GM10266 (cell line): ENCODE measurements around the gene TNFSF10.

Experiments
- DNase-seq: peaks from one replicate; pipeline ENCODE4 v3.0.0; 2012; ENCODE audit errors: extremely low spot score
- TF ChIP-seq, protein P1 (sequence below): IDR thresholded peaks from 2 replicates; pipeline ENCODE4 v1.5.1; 2012; ENCODE audit warnings: mild to moderate bottlenecking, low read depth; ENCODE audit not compliant: control insufficient read depth, insufficient read depth; ENCODE audit errors: missing control alignments

Gene TNFSF10

DNA sequence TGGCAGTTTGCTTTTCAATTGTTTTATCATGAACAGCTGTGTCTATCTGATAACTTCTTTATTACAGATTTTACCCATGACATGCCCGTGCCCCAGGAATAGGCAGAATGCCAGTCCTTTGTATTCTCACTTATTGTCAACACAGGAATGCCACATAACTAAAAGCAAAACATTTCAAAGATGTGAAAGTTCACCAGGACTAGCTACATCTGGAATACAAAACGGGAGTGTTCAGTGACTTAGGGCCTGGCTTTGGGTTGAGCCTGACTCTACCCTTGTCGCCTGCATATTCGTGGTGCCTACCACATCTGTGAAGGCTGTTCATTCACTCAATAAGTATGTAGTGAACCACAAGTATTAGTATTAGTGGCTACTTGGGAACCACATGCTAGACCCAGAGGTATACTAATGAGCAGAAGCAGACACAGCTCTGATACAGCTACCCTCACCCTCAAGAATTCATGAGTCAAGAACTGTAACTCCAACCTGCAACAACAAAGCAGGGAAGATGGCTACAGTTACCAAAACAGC, 2.9 kb downstream of the TNFSF10 start:
- peak; percentile 27 for DNase-seq
- TF ChIP-seq, protein P1, sequence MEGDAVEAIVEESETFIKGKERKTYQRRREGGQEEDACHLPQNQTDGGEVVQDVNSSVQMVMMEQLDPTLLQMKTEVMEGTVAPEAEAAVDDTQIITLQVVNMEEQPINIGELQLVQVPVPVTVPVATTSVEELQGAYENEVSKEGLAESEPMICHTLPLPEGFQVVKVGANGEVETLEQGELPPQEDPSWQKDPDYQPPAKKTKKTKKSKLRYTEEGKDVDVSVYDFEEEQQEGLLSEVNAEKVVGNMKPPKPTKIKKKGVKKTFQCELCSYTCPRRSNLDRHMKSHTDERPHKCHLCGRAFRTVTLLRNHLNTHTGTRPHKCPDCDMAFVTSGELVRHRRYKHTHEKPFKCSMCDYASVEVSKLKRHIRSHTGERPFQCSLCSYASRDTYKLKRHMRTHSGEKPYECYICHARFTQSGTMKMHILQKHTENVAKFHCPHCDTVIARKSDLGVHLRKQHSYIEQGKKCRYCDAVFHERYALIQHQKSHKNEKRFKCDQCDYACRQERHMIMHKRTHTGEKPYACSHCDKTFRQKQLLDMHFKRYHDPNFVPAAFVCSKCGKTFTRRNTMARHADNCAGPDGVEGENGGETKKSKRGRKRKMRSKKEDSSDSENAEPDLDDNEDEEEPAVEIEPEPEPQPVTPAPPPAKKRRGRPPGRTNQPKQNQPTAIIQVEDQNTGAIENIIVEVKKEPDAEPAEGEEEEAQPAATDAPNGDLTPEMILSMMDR: no peak

DNA sequence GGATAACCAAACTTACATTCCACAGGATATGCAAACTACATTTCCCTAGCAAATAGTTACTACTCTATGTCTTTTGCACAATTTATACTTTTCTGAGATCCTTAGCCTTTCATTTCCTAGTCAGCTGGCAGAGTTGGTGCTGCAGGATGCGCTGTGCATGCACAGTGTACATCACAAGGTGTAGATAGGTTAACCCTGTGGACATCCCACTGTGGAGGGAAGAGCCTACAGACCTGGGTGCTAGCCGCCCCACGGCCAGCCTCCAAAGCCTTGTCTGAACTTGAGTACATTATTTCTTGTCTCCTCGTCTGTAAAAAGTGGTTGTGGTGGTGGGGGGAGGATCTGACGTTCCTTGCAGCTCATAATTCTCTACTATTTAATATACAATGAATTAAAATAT, 3.5 kb downstream of the TNFSF10 start:
- TF ChIP-seq, protein P1: no peak
- no peak for DNase-seq

DNA sequence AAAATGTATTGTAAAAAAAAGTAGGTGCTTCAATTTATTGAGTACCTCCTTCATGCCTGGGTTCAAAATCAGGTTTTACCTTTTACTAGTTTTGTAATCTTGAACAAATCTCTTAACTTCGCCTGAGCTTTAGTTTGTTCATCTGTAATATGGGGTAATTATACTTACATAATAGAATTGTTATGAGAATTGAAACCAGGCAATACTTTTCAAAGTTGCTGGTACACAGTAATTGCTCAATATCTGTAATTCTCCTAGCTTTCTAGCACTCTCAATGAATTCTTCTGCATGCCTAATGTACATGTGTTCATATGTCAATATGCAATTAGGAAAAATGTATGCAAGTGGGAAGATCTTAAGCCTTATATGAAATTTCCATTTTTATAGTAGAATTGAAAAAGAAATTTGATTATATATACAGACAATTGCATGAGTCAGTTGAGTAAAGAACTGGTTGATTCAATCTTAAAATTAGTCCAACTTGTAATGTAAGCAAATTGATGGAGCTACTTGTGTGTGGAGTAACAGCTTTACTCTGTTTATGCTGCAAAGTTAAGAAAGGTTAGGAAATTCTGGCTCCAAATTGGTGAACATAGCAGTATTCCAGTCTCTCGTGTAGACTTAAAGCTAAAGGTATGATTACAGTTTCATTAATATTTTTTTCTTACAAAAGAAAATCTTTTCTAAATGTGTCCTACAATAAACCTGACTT, 4.1 kb downstream of the TNFSF10 start:
- TF ChIP-seq, protein P1: no peak

DNA sequence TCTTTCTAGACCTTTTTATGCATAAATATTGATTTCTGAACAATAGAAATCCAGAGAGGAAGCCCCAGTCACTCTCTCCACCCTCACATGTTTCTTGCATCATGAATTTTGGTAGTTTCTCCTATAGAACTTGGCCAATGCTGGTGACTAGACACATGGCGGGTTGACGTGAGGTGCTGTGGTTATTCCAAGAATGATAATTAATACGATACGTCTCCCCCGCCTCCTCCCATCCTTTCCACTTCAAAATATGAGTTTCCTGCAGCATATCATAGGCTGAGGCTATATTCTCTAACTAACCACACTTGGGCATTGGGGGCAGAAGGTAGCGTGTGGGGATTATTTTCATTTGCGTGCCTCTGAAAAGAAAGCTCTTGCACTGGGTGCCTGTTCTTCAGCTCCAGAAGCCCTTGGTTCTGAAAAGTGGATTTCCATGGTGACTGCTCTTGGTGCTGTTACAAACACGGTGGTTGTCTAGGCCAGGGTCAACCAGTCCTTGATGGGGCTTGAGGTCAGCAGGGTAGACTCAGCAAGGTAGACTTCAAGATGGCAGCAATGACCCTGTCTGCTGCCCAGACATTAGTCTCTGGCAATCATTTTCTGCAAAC, 5.3 kb downstream of the TNFSF10 start:
- TF ChIP-seq, protein P1: no peak
- no peak for DNase-seq

More for the DNA sequence above, 4.1 kb downstream of the TNFSF10 start:
- DNase-seq: no peak

DNA sequence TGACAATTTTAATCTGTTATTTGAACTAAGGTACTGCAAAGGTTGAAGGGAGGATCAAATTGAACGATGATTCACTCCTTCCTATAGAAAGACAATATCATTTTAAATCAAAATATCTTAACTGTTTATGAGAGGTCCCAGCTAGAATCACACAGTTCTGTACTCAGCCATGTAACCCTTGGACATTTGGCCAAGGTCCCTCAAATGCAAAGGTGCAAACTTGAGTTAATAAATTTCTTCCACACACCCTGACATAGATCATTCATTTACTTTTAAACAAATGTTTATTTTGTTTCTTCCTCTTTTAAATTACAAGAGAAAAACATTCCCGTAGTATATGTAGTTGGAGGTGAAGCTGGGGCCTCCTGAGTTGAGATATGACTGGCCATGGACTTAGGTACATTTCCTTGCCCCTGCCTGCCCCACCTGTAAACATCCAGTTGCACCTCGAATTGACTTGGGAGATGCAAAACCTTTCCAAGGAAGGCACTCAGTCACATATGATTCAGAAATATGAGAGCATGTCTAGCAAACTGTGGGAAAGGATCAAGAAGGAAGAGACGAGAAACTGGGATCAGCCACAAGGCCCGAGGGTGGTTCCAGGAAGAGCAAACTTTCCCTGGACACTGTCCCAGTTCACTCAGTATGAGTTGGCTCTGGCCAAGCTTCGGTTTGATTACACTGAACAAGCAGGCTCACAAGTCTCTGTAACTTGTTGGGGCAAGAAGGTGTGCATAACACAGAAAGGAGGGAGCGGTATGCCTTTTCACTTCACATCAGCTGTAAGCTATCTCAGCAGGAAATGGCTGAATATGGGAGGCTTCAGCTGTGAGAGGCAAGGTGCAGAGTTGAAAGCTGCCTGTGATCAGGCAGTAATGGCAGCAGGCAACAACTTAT, 6.7 kb downstream of the TNFSF10 start:
- TF ChIP-seq, protein P1: no peak
- no peak for DNase-seq

DNA sequence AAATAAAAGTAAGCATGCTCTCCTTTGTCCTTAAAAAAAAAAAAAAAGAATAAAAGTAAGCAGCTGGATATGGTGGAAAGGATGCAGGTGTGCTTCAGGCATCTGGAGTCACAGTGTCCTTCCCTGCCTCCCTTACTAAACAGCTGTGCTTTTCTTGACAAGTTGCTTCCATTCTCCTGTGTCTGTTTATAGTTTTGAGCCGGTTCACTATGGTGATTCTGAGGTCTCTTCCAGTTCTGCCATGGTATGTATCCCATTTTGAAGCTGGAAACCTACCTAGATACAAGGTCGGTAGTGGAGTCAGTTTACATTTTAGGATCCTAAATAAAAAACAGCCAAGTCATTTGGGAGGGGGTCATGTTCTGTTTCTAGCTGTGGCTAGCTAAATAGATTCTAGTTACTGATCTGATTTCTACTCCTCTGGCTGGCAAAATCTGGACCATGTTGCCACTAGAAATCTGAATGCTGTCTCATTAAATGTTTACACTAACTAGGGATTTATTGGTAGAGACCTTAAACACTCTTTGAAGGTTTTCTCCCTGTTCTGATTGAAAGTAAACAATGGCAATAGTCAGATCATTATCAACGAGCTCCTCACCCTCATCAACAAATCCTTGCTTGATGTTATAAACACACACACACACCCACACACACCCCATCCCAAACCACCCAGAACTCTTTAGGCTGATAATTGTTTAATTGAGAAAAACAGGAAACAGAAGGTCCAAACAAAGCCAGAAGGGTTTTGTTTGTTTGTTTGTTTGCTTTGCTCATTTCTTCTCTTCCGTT, 7.9 kb downstream of the TNFSF10 start:
- DNase-seq: no peak

More for the DNA sequence above, 7.9 kb downstream of the TNFSF10 start:
- TF ChIP-seq, protein P1: no peak
